GM10266 (cell line): ENCODE measurements around the gene MAT2A.
"Not testable (repeated sequence)": the region's sequence is repeated elsewhere in the genome, so short reads cannot be mapped to it uniquely, and the experiment has no call there.

Experiments used
- DNase-seq: peaks from one replicate; pipeline ENCODE4 v3.0.0; 2012; ENCODE audit errors: extremely low spot score
- TF ChIP-seq, protein P1 (sequence below): IDR thresholded peaks from 2 replicates; pipeline ENCODE4 v1.5.1; 2012; ENCODE audit warnings: mild to moderate bottlenecking, low read depth; ENCODE audit not compliant: control insufficient read depth, insufficient read depth; ENCODE audit errors: missing control alignments

Gene MAT2A

DNA sequence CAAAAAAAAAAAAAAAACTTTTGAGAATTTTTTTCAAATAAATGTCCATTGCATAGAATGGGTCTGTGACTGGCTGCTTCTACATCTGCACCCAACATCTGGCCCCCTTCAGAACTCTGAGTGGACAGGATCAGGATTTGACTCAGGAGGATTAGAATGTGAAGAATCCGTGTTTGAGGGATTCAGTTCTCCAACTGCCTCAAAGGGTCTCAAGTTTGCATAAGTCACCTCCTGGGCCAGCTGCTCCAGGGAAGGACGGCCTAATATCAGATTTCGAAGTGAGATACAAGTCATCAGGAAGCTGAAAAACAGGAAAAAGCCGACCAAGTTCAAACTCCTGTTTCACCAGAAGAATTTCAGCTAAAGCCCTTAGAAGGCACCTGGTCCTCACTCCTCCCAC lies 10.9 kb downstream of the MAT2A start:
- DNase-seq = no peak
- TF ChIP-seq, protein P1, sequence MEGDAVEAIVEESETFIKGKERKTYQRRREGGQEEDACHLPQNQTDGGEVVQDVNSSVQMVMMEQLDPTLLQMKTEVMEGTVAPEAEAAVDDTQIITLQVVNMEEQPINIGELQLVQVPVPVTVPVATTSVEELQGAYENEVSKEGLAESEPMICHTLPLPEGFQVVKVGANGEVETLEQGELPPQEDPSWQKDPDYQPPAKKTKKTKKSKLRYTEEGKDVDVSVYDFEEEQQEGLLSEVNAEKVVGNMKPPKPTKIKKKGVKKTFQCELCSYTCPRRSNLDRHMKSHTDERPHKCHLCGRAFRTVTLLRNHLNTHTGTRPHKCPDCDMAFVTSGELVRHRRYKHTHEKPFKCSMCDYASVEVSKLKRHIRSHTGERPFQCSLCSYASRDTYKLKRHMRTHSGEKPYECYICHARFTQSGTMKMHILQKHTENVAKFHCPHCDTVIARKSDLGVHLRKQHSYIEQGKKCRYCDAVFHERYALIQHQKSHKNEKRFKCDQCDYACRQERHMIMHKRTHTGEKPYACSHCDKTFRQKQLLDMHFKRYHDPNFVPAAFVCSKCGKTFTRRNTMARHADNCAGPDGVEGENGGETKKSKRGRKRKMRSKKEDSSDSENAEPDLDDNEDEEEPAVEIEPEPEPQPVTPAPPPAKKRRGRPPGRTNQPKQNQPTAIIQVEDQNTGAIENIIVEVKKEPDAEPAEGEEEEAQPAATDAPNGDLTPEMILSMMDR = no peak

DNA sequence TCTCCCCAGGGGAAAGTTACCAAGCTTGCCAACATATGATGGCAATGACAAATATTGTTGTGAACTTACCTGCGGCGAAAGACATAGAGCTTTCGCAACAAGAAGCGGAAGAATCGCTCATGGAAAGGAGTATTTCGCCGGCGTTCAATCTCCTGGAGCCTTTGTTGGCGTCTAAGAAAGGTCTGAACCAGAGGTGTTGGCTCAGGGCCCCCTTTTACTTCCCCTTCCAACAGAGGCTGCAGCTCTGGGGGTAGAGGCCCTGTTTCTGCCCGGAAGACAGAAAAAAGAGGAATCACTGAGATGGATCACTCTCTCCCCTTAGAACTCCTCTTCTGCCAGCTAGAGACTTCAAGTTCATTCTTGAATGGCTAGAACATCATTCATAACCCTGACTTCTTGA lies 11.5 kb downstream of the MAT2A start:
- no peak for DNase-seq
- TF ChIP-seq, protein P1 = no peak

DNA sequence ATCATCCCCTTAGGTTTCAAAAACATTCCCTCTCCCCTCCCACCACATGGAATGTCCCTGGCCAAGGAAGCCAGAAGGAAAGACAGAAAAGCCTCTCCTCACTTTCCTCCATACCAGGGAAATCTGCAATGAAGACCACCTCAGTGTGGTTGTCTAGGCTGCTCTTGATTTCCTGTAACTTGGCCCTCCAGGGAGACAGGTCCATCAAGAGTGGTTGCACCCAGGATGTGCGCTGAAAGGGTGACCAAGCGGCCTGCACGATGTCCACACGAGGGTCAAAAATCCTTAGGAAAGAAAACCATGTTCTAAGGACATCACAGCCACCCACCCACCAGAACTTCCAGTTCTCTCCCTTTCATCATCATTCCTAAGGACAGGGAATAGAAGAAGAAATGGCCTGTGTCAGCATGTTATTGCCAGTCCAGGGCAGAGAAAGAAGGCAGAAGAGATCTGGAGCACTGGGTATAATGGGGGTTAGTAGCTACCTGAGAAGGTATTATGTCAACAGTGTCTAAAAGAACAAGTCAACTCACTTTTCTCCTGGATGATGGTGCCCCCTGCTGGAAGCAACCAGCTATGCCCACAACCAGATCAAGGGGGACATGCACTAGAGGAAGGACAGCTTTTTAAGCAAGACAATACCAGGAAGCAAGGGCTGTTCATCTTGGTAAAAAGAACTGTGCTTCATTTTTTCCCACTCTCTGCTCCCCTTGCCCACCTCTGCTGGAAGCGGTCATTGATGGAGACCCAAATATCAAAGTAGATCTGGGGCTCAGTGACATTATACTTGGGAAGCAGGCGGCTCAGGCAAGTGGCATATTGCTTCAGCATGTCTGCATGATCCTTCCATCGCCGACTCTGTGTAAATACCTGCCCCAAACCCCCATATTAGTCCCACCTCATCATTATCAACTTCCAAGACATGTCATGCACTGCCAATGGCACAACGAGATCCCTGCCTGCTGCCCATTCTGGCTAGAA lies 13.0 kb downstream of the MAT2A start:
- TF ChIP-seq, protein P1 = peak; percentile 94
- peak; percentile 73 for DNase-seq

DNA sequence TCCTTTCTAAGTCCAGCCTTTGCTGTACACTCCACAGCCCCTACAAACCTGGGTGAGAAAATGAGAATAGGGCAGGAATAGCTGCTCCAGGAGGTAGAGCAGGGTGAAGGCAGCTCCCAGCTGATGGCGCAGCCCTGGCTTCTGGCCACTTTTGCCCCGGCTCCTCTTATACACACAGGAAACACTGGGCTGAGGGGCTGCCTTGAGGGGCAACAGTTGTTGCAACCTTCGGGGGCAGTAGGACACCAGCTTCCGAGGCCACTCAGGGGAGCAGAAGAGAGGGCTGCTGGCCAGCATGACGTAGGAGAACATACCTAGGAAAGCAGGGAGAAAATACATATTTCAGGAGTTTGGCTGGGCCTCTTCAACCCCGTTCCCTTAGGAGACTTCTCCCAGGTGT lies 14.2 kb downstream of the MAT2A start:
- no peak for DNase-seq
- TF ChIP-seq, protein P1 = no peak

DNA sequence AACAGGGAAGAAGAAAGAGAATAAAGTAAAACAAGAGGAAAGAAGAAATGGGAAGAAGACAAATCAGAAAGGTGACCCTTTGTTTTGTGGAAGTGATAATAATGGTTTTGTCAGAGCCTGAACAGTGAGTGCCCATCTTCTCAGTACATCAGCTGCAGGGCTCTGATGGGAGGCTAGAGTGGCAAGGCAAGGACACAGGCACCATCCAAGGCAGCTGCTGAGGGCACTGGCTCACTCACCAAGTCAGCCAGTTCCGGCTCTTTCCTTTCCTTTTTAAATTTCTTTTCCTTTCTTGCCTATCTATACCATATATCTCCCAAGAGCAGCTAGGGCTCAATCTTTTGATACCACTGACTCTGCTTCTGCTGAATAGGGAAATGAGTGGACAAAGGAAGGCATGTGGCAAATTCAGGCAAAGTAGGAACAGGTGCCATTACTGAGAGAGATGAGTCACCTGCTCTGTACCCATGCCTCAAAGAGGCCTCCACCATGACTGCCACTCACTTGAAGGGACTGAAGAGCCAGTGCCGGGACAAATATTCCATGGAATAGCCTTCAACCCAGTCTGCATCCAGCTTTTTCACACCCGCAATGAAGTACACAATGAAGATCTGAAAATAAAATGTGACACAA lies 16.1 kb downstream of the MAT2A start:
- TF ChIP-seq, protein P1 = no peak
- no peak for DNase-seq

DNA sequence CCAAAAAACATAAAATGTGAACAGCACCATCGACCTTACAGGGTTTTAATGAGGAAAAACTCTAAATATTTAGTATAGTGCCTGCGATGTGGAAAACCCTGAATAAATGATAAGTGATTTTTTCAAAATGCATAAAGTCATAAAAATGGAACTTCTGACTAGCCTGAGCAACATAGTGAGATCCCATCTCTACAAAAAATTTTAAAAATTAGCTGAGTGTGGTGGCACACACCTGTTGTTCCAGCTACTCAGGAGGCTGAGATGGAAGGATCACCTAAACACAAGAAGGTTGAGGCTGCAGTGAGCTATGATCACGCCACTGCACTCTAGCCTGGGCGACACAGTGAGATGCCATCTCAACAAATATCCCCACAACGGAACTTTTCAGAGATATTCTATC lies 18.2 kb downstream of the MAT2A start:
- DNase-seq = no peak
- TF ChIP-seq, protein P1 = no peak

DNA sequence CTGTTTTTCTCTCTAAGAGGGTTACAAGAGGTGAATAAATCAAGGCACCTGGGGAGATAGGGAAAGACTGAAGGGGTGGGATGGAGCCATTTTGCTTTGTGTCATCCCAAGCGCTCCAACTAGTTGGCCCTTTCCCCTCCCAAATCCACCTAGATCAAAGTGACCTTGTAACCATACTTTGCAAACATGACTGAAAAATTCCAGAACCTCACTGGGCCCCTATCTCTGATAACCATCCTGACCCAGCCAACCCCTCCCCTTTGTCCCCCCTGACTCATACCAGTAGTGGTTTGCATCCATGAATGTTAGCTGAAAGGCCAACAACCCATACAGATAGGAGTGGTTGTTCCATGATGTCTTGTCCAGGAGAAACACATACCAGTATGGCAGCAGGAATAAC lies 19.2 kb downstream of the MAT2A start:
- TF ChIP-seq, protein P1 = no peak
- DNase-seq = no peak

DNA sequence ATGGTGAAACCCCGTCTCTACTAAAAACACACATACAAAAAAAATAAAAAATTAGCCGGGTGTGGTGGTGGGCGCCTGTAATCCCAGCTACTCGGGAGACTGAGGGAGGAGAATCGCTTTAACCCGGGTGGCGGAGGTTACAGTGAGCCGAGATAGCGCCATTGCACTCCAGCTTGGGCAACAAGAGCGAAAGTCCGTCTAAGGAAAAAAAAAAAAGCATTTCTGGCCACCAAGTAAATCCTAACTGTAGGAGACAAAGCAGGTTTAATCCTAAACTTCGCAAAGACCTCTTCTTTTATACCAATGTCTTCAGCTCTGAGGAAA lies 21.4 kb downstream of the MAT2A start:
- not testable (repeated sequence) for DNase-seq
